Forelimb muscle (tissue), 1 donor: ENCODE results near the gene ACER3. TPM values are rescaled to one million over a fixed set of nuclear protein-coding genes. Genes with fewer than 3 reads are reported as not detected.
"Not testable (repeated sequence)": the region's sequence is repeated elsewhere in the genome, so short reads cannot be mapped to it uniquely, and the experiment has no call there.

Experiments used
- DNase-seq: peaks from one replicate; pipeline ENCODE4 v3.0.0-alpha.2; 2013; ENCODE audit warnings: low read depth
- polyA plus RNA-seq: library from polyadenylated mRNA; unstranded; fragments of 120-200 nt; gene quantifications from one replicate; pipeline ENCODE4 v1.2.1, GENCODE V29; 2013; ENCODE audit not compliant: insufficient read length

The ACER3 gene
- polyA plus RNA-seq, 1 donor = 5.5 TPM

DNA sequence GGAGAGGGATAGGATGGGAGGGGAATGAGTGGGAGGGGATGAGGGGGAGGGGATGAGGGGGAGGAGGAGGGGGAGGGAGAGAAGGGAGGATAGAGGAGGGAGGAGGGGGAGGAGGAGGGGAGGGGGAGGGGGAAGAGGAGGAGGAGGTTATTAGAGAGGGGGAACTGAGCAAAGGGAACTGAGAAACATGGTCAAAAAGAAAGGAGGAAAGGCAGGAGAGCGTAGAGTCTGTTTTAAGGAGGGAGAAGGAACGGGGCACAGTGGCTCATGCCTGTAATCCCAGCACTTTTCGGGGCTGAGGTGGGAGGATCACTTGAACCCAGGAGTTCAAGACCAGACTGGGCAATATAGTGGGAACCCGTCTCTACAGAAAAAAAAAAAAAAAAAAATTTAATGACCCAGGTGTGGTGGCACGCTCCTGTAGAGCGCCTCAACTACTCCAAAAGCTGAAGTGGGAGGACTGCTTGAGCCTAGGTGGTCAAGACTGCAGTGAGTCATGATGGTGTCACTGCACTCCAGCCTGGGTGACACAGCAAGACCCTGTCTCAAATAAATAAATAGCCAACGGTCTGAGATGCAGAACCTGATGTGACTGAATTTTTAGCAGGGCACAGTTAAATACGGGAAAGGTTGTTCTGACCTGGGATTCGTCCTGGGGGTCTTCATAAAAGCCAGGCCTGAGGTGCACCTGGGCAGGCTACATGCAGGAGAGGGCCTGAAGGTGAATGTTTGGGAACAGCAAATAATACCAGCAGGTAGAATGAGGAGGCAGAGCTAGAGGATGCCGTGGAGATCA lies 177.5 kb downstream of the ACER3 start:
- DNase-seq = no peak

DNA sequence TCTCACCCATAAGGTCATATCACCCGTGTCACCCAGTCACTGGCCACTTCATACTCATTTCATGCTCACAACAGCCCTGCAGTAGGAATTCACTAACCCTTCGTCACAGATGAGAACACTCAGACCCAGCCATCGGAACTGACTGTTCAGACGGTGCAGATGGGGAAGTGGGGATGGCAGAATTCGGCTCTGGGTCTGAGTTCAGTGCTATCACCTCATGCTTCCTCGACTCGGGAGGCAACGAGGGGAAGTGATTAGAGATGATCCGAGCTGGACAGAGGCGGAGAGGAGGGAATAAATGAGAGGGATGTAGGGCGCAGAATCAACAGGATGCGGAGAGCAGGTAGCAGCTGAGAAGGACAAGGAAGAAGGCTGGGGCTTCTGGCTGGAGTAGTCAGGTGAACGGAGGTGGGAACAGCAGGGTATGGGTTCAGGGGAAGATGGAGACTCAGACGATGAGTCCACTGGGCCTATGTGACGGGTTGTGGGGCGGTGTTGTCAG lies 178.2 kb downstream of the ACER3 start:
- no peak for DNase-seq

DNA sequence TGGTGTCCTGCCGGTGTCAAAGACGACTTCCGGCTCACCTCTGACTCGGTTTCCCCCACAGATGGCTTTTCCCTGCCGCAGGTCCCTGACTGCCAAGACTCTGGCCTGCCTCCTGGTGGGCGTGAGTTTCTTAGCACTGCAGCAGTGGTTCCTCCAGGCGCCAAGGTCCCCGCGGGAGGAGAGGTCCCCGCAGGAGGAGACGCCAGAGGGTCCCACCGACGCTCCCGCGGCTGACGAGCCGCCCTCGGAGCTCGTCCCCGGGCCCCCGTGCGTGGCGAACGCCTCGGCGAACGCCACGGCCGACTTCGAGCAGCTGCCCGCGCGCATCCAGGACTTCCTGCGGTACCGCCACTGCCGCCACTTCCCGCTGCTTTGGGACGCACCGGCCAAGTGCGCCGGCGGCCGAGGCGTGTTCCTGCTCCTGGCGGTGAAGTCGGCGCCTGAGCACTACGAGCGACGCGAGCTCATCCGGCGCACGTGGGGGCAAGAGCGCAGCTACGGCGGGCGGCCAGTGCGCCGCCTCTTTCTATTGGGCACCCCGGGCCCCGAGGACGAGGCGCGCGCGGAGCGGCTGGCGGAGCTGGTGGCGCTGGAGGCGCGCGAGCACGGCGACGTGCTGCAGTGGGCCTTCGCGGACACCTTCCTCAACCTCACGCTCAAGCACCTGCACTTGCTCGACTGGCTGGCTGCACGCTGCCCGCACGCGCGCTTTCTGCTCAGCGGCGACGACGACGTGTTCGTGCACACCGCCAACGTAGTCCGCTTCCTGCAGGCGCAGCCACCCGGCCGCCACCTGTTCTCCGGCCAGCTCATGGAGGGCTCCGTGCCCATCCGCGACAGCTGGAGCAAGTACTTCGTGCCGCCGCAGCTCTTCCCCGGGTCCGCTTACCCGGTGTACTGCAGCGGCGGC lies 179.0 kb downstream of the ACER3 start:
- DNase-seq = no peak

DNA sequence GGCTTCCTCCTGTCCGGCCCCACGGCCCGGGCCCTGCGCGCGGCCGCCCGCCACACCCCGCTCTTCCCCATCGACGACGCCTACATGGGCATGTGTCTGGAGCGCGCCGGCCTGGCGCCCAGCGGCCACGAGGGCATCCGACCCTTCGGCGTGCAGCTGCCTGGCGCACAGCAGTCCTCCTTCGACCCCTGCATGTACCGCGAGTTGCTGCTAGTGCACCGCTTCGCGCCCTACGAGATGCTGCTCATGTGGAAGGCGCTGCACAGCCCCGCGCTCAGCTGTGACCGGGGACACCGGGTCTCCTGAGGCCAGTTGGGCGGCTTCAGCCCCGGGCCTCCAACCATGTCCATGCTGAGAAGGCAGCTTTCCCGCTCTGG lies 179.7 kb downstream of the ACER3 start:
- no peak for DNase-seq

DNA sequence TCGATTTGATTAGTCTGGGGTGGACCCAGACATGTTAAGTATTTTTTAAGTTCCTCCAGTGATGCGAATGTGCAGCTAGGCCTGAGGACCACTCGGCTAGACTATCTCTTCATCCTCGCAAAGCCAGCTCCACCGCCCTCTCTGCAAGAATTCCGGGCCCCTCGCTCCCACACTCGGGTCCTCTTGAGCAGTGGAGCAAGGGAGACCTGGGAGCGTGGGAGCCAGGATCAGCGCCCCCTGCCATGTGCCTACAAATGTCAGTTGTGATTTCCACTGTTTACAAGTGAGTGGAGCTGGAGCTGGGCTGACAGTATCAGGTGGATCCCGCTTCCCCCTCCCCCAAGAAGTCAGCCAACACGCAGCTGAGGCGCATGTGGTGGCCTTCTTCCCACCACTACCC lies 180.2 kb downstream of the ACER3 start:
- no peak for DNase-seq

DNA sequence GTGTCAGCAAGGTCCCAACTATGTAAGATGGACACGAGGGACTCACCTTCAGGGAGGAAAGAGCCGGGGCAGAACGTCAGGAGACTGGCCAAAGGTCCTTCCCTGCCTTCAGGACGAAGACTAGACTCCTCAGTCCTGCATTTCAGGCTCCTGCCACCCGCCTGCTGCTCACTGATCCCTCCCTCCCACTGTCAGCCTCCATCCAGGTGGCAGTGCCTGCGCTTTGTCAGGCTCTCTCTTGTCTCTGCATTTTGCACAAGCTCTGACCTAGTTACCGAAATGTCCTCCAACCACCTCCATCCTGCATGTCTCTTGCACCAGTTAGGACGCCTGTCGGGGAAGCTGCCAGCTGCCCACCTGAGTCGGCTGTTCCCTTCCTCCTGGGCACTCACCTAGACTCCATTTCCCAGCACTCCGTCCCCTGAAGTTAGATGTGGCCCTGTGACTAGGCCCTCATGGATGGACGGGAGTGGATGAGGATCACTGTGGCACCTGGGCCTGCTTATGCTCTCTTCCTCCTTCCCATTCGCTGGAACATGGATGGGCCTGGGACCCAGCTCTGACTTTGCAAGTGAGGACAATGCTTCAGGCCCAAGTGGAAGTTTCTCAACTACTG lies 181.5 kb downstream of the ACER3 start:
- no peak for DNase-seq

DNA sequence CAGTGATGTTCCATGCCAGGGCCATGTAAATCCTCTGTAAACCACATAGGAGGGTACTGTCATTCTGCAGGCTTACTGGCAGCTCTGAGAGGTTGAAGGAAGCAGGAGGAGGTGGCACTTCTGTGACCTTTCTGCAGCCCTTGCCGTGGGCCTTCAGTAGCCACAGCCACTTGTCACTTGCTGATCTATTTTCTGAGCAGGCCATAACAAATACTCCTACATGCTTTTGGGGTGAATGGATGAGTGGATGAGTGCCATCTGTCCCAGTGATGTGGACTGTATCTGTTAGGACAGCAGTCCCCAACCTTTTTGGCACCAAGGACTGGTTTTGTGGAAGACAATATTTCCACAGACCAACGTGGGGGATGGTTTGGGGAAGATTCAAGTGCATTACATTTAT lies 183.6 kb downstream of the ACER3 start:
- no peak for DNase-seq

DNA sequence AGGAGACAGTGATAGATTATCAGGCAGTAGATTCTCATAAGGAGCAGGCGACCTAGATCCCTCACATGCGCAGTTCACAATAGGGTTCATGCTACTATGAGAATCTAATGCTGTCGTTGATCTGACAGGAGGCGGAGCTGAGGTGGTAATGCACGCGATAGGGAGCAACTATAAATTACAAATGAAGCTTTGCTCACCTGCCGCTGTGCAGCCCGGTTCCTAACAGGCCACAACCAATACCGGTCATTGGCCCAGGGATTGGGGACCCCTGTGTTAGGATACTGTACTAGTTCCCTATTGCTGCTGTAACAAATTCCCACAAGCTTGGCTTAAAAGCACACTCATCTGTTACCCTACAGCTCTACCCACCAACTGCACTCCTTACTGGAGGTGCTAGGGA lies 184.2 kb downstream of the ACER3 start:
- DNase-seq = no peak

DNA sequence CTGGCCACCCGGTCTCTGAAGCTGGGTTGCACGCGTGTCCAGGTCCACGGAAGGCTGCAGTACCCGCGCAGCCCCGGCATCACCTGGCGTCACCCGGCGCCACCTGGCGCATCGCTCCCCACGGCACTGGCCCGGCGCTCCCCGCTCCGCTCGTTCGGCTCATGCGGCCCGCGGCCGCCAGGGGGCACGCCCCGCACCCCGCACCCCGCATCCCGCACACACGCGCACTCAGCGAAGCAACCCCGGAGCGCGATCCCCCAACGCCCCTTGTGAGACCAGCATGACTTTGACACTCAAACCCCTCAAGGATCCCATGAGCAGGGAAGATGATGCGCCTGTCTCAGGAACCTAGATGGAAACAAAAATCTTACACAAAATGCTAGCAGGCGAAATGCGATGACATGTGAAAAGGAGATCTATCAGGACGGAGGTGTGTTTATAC lies 185.4 kb downstream of the ACER3 start:
- no peak for DNase-seq

DNA sequence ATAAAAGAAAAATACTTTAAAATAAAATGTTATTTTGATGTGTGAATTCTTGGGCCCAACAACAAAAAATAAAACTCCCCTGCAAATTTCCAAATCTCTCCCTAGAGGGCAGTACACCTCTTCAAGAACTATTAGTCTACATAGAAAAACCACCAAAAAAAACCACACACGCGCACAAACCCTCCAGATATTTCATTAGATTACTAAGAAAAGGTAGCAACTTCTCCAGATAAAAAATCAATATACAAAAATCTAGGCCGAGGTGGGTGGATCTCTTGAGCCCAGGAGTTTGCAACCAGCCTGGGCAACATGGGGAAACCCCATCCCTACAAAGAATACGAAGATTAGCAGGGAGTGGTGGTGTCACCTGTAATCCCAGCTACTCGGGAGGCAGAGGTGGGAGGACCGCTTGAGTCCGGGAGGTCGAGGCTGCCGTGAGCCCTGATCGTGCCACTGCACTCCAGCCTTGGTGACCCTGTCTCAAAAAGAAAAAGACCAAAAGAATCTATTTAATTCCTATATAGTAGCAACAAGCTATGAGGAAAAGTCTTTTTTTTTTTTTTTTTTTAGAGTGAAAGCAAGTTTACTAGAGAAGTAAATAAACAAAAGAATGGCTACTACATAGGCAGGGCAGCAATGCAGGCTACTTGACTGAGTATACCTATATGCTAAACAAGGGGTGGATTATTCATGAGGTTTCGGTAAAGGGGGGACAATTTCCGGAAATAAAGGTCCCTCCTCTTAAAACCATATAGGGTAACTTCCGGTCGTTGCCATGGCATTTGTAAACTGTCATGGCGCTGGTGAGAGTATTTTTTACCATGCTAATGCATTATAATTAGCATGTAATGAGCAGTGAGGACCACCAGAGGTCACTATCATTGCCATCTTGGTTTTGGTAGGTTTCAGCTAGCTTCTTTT lies 186.5 kb downstream of the ACER3 start:
- DNase-seq = peak; percentile 92

DNA sequence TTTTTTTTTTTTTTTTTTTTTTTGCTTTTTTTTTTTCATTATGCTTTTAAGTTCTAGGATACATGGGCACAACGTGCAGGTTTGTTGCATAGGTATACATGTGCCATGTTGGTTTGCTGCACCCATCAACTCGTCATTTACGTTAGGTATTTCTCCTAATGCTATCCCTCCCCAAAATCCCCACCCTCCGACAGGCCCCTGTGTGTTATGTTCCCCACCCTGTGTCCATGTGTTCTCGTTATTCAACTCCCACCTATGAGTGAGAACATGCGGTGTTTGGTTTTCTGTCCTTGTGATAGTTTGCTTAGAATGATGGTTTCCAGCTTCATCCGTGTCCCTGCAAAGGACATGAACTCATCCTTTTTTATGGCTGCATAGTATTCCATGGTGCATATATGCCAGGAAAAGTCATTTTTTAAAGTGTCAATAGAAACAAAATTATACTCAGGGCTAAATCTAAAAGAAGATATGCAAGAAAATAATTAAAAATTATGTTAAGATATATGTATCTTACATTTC lies 187.3 kb downstream of the ACER3 start:
- DNase-seq = not testable (repeated sequence)

DNA sequence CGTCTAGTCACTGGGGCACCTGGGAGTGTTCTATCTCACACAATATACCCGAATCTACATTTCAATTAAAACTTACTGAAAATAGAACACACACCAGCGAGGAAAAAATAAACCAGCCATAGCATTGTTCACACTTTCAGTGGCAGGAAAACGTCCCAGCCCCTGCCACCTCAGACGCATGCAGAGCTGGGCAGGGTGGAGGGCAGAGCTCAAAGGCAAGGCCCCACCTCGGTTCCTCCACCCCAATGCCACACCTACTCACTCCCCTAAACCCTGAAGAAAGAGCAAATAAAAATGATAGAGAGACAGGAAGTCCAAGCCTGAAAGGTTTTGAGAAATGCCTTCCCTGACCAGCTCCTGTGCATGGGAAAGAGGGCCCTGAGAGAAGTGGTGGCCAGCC lies 188.3 kb downstream of the ACER3 start:
- DNase-seq = no peak

DNA sequence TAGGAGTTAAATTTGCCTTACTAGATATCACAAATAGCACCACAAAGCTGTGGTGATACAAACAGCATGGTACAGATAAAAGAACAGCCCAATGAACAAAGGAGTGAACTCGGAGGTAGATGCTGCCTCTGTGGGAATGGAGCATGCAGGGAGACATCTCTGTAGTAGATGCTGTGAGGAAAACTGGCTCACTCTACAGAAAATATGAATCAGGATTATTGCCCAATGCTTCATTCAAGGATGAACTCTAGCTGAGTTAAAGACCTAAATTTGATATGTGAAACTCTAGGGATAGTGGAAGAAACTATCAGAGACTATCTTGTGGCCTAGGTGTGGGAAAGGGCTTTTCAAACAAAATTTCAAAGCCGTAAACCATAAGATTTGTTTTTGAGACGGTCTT lies 190.8 kb downstream of the ACER3 start:
- no peak for DNase-seq

DNA sequence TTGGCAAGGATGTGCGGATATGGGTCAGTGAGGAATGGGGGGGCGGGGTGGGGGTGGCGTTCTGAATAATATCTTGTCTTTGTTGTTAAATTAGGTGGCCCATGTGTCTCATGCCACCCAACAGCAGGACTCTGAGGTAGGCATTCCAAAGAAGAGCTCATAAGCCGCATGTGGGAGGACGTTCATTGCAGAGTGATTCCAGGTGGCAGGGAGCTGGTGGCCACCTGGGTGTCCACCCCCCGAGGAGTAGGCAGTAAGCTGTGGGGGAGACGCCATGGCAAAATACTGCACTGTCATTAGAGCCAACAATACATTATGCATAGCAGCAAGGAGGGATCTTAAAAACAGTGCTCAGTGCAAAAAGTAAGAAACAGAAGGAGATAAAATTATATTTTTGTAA lies 191.8 kb downstream of the ACER3 start:
- DNase-seq = no peak

DNA sequence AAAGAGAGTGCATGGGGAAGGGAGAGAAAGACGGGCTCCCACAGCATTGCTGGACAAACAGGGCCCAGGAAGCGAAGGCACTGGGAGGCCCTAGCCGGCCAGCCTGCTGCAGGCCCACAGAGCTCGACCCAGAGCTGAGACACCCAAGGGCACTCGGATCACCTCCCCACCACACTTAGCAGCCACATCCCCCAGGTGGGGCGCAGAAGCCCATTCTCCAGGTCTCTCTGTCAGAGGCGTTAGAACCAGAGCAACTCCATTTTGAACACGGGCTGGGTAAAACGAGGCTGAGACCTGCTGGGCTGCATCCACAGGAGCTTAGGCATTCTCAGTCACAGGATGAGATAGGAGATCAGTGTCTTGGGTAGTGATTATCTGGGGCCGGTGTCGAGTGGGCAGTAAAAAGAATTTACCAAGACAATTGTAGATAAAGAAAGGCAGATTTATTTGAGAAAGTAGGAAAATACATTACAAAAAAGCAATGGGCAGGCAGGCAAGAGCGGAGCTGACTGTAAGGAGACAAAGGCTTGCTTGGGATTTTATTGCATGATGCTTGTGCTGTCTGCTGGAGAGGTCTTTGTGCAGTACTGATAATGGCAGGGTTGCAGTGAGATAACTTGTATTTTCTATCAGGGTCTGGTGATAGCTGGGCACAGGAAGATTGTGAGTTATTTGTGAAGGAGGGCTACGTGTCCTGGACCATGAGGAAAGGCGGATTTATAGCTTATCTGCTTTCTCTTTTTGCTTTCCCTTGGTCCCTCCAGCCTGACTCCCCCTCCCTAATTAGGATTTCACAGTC lies 192.7 kb downstream of the ACER3 start:
- DNase-seq = no peak

DNA sequence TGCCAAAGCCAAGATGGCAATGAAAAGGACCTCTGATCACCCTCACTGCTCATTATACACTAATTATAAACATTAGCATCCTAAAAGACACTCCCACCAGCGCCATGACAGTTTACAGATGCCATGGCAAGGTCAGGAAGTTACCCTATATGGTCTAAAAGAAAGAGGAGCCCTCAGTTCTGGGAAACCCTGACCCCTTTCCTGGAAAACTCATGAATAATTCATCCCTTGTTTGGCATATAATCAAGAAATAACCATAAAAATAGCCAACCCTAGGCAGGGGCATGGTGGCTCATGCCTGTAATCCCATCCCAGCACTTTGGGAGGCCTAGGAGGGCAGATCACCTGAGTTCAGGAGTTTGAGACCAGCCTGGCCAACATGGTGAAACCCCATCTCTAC lies 193.4 kb downstream of the ACER3 start:
- DNase-seq = no peak

DNA sequence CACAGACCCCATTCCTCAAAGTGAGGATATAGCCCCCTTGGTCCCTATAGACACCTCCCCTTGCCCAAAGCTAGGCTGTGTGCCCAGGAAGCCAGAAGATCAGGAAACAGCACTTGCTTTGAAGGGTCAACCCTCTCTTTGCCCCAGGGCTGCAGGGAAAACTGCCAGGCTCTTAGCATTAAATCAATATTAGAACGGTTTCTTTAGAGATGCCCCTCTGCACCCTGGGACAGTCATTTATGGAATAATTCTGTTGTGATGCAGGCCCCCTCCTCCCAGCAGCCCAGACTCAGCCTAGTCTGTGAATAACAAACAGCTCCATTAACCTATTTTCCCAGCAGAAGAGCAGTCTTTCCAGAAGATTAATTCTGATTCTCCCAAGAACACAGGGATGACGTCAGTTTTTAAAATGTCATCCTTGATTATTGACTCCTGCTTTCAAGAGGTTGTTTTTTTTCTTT lies 194.4 kb downstream of the ACER3 start:
- no peak for DNase-seq

DNA sequence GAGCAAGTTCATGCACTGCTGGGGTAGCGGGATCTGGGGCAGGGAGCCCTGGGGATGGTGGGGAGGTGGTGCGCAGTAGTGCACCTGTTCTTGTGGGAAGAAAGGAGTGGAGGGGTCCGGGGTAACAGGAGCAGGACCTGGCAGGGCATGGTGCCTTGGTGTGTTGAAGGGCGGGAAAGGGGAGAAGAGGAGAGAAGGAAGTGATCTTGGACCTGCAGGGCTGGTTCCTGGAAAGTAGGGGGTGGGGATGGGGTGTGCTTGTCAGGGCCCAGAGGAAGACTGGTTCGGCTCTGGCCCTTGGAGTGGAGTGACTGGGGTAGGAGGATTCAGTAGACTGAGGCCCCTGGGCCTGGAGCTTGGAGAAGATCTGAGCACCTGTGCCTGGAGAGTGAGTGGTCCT lies 195.2 kb downstream of the ACER3 start:
- no peak for DNase-seq

DNA sequence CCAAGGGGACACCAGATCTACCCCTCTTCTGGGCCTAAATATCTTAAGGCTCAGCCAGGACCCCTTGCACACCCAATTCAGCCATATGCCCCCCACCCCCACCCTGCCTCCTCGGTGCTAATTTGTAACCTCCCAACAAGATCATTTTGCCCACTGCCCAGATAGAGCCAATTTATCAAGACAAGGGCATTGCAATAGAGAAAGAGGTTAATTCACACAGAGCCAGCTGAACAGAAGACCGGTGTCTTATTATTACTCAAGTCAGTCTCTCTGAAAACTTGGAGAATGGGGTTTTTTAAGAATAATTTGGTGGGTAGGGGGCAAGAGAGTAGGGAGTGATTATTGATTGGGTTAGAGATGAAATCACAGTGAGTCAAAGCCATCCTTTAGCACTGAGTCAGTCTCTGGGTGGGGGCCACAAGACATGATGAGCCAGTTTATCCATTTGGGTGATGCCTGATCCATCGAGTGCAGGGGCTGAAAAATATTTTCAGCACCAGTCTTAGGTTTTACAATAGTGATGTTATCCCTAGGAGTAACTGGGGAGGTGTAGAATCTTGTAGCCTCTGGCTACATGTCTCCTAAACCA lies 196.2 kb downstream of the ACER3 start:
- no peak for DNase-seq
